Eye (tissue), 1 donor: ENCODE data around the gene FAM131C.
"Not testable (repeated sequence)": the region's sequence is repeated elsewhere in the genome, so short reads cannot be mapped to it uniquely, and the experiment has no call there.

ENCODE experiments used
- DNase-seq: peaks from one replicate; pipeline ENCODE4 v3.0.0-alpha.2; 2015

FAM131C gene

DNA sequence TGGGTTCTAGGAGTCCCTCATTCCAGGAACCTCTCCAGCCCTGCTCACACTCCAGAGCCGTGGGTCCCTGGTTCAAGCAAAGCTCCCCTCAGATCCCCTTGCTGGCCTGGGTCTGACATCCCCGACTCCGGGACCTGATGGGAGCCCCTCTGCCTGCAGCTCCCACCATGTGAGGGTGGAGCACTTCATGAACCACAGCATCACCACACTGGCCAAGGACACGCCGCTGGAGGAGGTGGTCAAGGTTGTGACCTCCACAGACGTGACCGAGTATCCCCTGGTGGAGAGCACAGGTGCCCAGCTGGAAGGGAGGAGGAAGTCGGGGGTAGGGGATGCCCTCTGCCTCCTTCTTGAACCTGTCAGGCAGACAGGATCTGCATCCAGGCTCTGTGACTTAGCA is 41.9 kb downstream of the FAM131C start:
- no peak for DNase-seq

DNA sequence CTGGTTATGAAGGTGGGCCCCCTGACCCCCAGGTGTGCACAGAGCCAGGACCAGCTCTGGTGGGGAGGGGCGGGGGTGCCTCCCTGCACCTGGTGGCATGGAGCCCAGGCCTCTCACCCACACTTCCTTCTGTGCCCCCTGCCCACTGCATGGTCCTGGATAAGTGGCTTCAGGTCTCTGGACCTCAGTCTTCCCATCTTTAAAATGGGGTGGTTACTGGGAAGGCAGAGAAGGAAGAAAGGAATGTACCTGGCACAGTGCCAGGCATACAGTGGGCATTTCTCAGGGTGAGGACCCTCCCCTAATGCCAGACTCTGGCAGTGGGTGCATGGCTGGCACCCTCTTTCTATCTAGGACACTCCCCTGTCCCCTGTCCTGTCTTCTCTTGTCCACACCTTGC is 44.2 kb downstream of the FAM131C start:
- DNase-seq, result no peak

DNA sequence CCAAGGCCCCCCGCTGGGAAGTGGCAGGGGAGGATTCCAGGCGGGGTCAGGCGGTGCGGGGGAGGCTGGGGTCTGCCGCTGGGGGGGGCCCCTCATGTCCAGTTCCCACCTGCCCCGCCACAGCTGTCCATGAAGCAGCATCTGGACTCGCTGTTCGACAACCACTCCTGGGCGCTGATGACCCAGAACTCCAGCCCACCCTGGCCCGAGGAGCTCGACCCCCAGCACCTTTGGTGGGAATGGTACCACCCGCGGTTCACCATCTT is 44.5 kb downstream of the FAM131C start:
- DNase-seq, result not testable (repeated sequence)

DNA sequence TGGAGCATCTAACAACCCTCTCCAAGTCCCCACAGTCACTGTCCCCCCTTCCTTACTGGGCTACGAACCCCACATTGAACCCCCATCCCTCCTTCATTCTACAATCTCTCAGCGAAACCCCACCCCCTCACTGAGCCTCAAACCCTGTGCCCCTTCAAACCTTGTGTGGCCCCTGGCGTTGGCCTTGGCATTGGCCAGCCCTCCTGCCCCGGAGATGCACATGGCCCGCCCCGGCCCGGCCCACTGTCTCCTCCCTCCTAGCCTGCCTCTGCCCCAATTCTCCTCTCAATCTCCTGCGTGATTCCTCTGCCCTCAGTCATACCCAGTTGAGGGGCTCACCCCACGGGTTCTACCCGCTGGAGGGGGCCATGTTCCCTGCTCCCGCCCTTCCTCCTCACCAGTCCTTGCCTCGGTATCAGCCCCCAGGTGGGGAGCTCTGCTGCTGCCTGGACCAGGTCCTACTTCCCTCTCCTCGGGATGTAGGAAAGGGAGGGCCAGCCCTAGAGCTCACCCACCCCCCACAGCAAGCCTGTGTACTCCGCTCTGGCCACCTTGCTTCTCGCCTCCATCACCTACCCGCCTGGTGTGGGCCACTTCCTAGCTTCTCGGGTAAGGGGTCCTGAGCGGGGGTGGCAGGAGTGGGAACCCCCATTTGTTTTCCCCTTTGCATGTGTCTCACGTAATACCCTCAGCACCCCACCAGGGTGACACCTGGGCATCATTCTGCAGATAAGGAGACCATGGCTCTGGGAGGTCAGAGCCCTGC is 45.0 kb downstream of the FAM131C start:
- DNase-seq, result no peak

DNA sequence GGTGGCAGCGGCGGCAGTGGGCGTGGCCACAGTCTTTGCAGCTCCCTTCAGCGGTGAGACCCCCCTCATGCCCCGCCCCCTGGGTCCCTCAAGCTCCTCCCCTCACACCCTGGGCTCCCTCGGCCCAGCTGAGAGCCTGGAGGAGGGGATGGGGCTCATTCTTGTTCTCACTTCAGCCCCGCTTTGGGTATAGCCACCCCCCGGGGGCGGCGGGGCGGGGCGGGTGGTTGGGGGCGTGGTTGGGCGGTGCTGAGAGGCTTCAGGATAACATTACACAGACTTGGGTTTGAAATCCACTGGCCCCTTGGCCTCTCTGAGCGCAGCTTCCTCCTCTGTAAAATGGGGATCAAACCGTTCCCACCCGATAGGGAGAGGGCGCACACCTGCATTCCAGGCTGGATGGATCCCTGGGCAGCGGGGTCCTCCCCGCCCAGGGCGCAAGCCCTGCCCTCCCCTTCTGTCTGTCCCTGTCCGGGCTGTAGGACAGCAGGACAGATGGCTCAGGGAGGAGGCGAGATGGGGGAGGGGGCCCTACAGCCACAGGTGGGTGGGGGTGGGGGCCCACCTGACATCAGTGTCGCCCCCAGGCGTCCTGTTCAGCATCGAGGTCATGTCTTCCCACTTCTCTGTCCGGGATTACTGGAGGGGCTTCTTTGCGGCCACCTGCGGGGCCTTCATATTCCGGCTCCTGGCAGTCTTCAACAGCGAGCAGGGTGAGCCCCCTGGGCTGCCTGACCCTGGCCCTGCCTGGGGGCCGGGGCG is 46.5 kb downstream of the FAM131C start:
- peak; percentile 87 for DNase-seq

DNA sequence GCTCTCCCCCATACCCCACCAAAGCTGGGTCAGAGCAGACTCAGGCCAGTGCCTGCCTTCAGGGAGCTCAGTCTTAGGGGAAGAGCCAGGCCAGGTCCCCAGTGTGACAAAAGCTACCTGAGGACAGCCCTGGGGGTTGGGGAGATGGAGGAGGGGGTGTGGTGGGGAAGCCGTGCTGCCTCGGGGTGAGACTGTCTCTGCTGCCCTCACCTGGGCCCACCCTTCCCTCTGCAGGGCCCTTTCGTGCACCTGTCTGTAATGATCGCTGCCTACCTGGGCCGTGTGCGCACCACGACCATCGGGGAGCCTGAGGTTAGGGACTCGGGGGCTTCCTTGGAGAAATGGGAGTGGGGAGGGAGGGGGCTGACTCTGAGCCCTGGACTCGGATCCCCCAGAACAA is 47.1 kb downstream of the FAM131C start:
- not testable (repeated sequence) for DNase-seq

DNA sequence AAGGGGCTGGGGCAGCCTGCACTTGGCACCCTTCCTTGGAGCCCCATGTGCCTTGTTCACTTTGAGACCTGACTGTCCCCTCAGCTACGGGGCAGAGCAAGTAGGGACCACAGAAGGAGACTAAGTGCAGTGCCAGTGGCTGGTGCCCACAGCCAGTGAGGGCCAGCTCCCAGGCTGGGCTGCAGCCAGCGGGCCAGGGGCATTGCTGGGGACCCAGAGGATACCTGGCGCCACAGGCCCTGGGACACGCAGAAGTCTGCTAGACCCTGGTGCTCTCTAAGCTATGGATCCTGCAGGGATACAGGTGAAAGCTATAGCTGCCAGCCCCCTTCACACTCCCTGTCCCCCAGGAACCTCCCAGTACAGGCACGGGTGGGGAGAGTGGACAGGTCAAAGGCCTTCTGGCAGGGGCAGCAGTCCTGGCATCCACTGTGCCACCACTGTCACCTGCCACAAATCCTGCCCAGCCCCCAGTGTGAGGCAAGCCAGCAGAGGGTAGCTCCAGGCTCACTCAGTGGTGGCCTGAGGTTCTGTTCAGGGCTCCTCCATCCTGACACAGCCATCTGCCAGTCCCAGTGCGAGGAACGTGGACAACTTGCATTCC is 50.3 kb downstream of the FAM131C start:
- no peak for DNase-seq

DNA sequence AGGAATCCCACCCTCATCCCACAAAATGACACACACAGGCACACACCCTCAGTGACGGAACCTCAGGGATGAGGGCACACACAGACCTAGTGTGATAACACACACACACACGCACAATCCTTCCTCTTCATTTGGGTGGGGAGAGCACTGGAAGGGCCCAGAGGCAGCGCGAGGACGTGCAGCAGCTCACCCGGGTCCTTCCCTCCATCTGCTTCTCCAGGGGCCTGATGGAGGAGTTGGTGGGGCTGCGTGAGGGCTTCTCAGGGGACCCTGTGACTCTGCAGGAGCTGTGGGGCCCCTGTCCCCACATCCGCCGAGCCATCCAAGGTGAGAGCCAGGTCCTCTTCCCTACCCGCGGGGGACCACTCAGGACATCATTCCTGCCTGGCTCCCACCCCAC is 51.1 kb downstream of the FAM131C start:
- no peak for DNase-seq

DNA sequence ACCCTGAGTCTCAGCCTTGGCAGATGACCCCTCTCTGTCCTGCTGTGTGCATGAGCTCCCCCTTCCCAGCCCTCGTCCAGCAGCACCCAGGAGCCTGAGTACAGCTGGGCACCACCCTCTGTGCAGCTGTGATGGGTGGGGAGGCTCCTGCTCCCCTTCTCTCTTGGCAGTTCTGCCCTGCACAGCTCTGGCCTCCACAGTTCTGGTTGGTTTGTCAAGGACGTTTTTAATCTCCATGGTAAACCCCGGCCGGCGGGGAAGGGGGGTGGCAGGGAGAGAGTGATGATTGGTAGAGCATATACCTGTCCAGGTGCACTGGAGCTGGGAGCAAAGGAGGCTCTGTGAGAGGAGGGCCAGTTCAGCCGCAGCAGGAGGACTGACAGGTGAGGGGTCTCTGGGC is 51.8 kb downstream of the FAM131C start, which contains the start of gene CLCNKA:
CLCNKA (plus strand) TSS at position 356 of the 400 bp plus-strand sequence. CDS start 584 bp downstream, outside the sequence.
- no peak for DNase-seq

DNA sequence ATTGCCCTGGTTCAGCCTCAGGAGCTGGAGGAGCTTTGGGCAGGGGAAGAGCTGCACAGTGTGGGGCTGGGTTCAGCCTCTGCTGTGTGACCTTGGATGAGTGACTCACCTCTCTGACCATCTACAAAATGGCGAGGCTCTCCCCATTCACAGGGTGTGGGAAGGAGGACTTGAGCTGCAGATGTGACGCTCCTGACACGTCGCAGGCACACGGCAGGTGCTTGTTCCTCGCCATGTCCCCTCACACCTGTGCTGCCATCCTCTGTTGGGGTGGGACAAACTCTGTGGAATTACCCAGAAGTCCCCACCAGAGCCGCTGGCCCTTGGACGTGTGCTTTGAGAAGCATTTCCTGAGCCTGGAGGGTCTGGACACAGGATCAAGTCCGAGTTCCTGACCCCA is 52.6 kb downstream of the FAM131C start:
- DNase-seq, result not testable (repeated sequence)

DNA sequence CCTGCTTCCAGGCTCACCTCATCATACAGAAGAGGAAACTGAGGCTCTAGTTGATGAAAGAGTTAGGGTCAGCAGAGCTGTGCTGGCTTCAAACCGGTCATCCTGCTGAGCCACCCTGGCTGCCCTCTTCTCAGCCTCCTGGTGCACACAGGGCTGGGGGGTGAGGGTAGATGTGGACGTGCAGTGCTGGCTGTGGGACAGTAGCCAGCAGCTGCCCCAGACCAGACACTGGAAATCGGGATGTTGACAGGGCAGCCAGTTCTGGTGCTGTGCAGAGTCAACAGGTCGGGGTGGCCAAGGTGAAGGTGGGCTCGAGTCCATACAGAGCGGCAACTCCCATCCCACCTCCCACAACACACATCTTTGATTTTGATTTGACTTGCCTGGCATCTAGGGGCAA is 53.1 kb downstream of the FAM131C start:
- no peak for DNase-seq

DNA sequence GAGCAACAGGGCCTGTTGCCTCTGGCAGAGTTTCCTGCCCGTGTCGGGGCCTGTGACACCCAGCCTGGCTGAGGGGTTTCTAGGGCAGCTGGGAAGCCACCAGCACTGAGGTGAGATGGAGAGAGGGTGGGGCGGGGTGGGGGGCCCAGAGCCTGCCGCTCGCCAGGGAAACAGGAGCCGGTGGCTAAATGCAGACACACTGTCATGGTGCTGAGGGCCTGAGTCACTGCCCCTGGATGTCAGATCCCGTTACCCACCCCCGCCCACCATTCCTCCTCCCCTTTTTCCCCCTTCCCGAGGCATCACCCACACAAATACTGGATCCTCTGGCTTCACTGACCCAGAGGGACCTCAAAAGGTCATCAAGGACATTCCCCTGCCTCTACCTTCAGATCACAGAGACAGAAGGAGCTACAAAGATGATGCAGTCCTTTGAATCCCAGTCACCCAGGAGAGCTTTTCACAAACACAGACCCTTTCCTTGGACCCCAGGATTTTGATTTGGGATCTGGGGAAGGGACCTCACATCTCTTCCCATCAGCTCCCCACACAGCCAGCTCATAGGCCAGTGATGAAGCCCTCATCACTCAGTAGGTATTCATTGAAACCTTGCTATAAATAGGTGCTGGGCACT is 53.7 kb downstream of the FAM131C start:
- no peak for DNase-seq

DNA sequence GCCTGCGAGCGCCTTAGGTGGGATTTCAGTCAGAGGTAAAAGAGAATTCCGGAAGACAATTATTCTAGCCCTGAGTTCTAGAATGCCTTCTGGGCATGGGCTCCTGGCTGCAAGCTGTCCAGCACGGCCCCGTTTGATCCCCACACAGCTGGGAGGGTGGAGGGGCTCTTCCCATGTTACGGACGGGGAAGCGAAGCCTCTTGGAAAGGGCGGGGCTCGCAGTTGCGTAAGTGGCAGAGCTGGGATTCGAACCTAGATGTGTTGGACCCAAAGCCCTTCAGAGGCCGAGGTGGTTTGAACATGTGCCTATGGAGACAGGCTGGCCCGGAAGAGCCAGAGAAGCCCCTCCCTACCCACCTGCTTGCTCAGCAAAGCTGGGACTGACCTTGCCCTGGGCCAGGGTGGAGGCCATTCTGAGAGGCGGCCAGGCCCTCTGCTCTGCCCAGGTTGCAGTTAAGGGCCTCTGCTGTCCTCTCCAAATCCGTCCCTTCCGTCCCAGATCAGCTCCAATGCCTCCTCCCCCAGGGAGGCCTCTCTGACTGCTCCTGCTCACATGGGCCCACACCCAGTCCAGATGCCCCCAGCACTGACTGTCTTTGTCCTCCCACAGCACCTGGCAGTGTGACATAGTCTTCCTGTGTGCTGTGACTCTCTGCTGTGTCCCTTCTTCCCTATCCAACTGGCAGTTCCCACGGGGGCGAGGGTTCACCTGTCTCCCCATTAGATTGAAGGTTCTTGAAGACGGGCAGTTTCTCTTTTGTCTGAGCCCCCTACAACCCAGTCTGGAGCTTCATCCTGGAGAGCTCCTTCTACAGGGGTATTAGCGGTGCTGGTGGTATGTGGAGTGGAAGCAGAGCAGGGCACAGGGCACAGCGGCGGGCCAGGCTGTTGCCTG is 54.5 kb downstream of the FAM131C start:
- peak; percentile 45 for DNase-seq

DNA sequence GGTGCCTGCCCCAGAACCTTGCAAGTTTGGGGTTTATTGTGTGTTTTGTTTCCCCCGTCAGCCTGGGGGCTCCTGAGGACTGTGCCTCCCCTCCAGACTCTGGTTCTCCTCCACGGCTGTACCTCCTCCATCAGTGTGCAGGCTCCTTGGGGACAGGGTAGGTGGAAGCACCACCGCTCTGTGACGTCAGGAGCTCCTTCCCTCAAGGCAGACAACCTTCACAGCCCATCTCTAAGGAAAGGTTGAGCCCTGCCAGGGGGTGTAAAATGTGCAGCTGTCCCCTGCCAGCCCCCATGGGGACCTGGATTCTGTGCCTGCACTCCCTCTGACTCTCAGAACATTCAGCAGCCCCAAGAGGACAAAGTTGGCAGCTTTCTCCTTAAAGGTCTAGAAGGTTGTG is 55.1 kb downstream of the FAM131C start:
- DNase-seq, result no peak

DNA sequence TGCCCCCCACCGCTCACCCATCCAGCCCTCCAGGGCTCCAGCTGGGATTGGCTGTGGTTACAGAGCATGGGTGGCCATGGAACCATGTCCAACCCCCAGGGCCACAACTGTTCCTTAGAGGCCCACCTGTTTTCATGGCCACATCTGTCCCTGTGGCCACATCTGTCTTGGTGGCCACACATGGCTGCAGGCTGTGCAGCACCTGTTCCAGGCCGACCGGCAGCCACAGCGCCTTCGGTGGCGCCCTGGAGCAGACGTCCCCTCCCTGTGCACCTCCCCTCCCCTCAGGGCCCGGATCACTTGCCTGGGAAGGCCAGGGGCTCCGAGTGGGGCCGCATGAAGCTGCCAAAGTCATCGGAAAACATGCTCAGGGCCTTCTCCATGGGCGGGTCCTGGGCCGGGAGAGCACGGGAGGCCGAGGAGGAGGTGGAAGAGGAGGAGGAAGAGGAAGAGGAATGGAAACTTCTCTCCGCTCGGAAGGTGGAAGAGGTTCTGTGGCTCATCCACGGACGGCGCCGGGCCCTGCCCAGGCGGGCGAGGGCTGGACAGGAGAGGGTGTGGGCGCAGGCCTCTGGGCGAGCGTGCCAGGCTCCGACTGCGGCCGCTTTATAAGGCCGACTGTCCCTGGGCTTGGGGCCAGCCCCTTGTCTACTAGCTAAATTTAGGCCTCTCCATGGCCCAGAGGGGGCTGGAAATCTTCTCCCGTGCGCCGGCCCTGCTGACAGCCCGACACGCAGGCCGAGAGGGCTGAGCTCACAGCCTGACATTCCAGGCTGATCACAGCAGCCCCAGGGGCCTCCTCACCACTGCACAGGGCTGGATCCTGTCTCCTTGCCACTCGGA is 55.8 kb downstream of the FAM131C start, which contains the start of gene HSPB7:
HSPB7 (minus strand) TSS at position 583 of the 843 bp plus-strand sequence; CDS start at position 503, 80 bp downstream.
- peak; percentile 64 for DNase-seq

DNA sequence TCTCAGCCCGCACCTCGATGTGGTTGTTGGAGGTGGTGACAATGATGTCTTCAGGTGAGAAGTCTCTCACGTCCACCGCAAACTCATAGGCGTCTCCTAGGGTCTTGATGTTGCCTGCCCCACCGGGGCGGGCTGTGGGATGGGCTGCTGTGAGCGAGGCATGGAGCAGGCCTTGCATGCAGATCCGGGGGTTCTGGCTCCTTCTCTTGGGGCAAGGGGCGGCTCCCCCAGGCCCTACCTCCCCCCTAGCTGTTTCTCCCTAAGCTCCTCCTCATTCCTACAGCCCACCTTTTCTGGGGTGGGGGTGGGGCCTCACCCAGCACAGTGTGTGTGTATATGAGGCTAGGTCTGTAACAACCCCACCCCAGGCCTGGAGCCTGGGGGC is 56.4 kb downstream of the FAM131C start:
- DNase-seq, result no peak

DNA sequence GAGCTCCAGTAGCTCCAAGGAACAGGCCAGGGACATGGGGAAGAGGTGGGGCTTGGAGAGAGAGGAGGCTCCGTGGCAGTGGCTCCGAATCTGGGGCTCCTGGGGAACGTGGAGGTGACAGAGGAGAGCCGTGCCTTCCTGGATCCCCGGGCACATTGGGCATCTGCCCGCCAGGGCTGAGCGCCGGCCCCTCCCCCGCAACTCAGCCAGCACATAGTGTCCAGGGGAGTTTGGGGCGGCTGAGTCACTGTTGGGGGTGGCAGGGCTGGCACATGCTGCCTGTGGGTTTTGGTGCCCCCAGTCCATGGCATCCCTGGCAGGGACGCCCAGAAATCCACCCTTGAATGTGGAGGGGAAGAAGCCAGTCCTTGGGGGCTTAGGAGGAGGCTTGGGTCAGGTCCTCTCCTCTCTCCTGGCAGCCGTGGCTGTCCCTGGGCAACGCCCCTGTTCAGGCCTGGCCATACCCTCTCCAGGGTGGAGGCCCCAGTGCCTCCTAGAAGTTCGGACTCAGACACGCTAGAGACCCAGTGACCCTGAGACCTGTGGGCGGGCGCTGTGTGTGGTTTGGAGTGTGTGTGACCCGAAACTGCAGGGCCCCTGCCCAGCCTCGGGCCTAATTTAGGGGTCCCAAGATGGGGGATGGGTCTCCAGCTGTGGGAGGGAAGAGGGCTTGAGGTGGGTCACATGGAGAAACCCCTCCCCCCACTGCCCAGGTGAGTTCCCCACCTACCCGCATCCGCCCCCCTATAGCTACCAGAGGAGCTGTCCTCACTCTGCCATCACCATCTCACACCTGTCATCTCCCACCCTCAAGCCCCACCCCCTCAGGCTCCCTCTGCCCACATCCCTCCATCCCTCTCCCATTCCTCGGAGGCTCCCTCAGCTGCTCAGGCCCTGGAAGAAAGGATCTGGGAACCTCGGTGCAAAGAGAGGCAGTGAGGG is 57.2 kb downstream of the FAM131C start:
- DNase-seq, result no peak

DNA sequence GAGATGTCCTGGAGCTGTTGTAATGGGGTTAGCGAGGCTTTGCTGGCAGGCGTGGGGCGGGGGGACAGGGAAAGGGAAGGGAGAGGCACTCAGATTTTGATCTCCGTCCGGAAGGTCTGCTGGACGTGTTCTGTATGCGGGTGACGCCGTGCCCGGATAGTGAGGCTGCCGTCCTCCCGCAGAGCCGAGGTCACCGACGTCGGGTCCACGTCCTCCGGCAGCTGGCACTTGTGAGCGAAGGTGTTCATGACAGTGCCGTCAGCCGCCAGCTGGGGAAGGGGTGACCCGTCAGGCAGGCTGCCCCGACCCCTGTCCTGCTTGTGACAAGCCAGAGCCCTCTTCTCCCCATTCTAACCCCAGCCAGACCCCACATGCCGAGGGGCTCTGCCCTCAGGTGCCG is 58.0 kb downstream of the FAM131C start:
- no peak for DNase-seq

DNA sequence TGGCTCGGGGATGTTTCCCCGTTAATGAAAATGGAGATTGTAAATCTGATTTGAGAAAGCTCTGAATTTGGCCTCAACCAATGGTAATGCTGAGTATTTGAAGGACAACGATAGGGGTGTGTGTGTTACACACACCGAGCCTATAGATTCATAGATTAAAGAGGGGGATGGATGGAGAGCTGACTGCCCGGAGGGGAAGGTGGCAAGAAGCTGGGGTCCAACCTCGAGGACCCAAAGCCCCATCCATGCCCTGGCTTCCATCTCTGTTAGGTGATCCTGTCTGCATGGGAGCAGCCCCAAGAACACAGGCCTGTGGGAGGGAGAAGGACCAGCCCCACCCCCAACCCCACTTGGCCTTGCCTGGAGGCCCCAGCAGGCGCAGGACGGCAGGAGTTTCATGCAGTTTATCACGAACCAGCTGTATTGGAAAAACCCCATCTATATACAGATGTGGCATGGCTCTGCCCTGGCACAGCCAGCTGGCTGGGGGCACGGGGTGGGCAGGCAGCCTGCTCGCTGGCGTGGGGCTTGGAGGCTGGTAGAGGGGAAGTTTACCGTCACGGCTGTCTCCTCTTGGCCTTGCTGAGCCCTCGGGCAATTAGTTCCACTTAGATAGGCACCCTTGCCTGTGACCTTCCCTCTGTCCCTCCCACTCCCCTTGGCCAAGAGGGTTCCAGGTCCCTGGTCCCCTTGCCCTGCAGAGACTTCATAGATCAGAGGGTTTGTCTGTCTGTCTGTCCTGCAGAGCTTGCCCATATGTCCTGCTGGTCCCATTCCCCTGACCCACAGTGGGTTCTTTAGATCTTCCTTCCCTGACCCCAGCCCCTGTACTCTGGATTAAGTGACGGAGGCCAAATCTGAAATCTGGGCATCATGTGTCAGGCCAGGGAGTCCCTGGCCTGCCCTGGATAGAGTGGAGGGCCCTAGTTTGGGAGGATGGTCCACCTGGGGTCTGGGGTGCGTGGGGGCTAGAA is 58.7 kb downstream of the FAM131C start:
- peak; percentile 52 for DNase-seq
